Chondrocyte (in vitro differentiated cells): ENCODE data around the gene HSD17B8. TPM values are rescaled to one million over a fixed set of nuclear protein-coding genes. Genes with fewer than 3 reads are reported as not detected.

ENCODE experiments used
- DNase-seq: peaks from one replicate; pipeline ENCODE4 v3.0.0; 2021; ENCODE audit warnings: mixed read lengths, low spot score
- H3K27ac Mint-ChIP-seq: one replicate; pipeline ENCODE4 v1.8.0; 2021; ENCODE audit warnings: mild to moderate bottlenecking, moderate library complexity, mixed read lengths; ENCODE audit not compliant: unreplicated experiment
- H3K27me3 Mint-ChIP-seq: 2 replicates; pipeline ENCODE4 v1.8.0; 2021; ENCODE audit warnings: low read depth, mixed read lengths
- H3K36me3 Mint-ChIP-seq: 2 replicates; pipeline ENCODE4 v1.8.0; 2021; ENCODE audit warnings: low read depth, mixed read lengths
- H3K4me1 Mint-ChIP-seq: 2 replicates; pipeline ENCODE4 v1.8.0; 2021; ENCODE audit warnings: low read depth, mild to moderate bottlenecking, mixed read lengths
- H3K4me3 Mint-ChIP-seq: one replicate; pipeline ENCODE4 v1.8.0; 2021; ENCODE audit warnings: mild to moderate bottlenecking, moderate library complexity, mixed read lengths; ENCODE audit not compliant: unreplicated experiment
- H3K9me3 Mint-ChIP-seq: 2 replicates; pipeline ENCODE4 v1.8.0; 2021; ENCODE audit warnings: low read depth, mixed read lengths
- total RNA-seq: library from RNA; stranded (reverse); gene quantifications from 3 replicates; pipeline ENCODE4 v1.2.1, GENCODE V29; 2021
- TF ChIP-seq, protein P1 (sequence below): fragments of 200-600 bp; sonication (generic); IDR thresholded peaks from 2 replicates; pipeline ENCODE4 v1.5.0; 2021; ENCODE audit warnings: antibody characterized with exemption, mild to moderate bottlenecking, moderate library complexity

HSD17B8 gene
- total RNA-seq, 1 donor from 2014 or later: 0.60 TPM

DNA sequence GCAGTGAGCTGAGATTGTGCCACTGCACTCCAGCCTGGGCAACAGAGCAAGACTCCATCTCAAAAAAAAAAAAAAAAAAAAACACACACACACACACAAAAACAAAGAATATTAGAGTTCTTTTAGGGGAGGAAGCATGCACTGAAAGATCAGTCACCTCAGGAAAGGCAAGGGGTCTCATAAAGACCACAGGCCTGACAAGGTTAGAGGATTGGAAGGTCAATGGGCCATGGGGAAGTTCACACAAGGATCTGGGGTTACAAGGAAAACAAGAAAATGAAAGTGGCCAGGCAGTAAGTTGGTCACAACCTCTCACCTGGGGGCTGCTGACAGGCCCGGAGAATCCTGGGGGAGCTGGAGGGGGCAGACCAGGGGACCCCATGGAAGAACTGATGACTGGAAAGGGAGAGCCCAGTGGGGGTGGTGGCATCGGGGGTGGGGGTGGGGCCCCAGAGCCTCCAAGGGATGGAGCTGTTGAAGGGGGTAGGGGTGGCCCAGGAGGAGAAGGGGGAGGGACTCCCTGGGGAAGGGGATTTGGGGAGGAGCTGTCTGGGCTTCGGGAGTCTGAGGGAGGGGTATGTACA is 5.5 kb upstream of the HSD17B8 start:
- DNase-seq: no peak
- peak overlapping the region; percentile 99 for H3K4me3 Mint-ChIP-seq
- peaks cover 45% of the 10 kb centered on the region for H3K36me3 Mint-ChIP-seq
- TF ChIP-seq, protein P1, sequence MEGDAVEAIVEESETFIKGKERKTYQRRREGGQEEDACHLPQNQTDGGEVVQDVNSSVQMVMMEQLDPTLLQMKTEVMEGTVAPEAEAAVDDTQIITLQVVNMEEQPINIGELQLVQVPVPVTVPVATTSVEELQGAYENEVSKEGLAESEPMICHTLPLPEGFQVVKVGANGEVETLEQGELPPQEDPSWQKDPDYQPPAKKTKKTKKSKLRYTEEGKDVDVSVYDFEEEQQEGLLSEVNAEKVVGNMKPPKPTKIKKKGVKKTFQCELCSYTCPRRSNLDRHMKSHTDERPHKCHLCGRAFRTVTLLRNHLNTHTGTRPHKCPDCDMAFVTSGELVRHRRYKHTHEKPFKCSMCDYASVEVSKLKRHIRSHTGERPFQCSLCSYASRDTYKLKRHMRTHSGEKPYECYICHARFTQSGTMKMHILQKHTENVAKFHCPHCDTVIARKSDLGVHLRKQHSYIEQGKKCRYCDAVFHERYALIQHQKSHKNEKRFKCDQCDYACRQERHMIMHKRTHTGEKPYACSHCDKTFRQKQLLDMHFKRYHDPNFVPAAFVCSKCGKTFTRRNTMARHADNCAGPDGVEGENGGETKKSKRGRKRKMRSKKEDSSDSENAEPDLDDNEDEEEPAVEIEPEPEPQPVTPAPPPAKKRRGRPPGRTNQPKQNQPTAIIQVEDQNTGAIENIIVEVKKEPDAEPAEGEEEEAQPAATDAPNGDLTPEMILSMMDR: no peak
- no peaks in the 10 kb centered on the region for H3K9me3 Mint-ChIP-seq
- peak overlapping the region; percentile 69 for H3K27ac Mint-ChIP-seq
- H3K4me1 Mint-ChIP-seq: peaks cover 57% of the 10 kb centered on the region
- H3K27me3 Mint-ChIP-seq: no peaks in the 10 kb centered on the region

DNA sequence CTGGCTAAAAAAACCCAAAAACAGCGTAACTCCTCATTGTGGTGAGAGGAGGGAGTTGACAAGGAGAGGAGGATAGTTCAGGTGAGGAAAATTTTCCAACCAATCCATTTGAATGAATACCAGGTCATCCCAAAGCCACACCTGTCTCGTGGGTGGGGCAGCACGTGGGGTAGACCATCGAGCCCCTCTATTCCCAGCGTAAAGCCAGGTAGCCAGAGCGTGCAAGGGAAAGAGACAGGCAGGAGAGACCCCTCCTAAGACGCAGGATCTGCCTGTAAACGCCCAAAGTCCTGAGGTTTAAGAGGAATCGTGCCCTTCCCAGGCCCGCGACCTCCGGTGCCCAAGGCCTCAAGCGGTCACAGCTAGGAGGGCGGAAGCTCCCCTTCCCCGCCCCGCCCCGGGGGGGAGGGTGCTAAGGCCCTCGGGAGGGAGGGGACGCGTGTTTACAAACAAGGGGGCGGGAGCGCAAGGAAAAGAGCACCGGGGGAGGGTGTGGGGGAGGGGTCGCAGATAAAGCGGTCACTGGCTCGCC is 4.7 kb upstream of the HSD17B8 start:
- TF ChIP-seq, protein P1: peak; percentile 2
- Mint-ChIP-seq H3K36me3 (peaks cover 42% of the 10 kb centered on the region), H3K4me3 (peak overlapping the region; percentile 99), H3K27me3 (no peaks in the 10 kb centered on the region), H3K4me1 (peaks cover 61% of the 10 kb centered on the region), H3K9me3 (no peaks in the 10 kb centered on the region), H3K27ac (peak overlapping the region; percentile 69)
- DNase-seq: no peak

DNA sequence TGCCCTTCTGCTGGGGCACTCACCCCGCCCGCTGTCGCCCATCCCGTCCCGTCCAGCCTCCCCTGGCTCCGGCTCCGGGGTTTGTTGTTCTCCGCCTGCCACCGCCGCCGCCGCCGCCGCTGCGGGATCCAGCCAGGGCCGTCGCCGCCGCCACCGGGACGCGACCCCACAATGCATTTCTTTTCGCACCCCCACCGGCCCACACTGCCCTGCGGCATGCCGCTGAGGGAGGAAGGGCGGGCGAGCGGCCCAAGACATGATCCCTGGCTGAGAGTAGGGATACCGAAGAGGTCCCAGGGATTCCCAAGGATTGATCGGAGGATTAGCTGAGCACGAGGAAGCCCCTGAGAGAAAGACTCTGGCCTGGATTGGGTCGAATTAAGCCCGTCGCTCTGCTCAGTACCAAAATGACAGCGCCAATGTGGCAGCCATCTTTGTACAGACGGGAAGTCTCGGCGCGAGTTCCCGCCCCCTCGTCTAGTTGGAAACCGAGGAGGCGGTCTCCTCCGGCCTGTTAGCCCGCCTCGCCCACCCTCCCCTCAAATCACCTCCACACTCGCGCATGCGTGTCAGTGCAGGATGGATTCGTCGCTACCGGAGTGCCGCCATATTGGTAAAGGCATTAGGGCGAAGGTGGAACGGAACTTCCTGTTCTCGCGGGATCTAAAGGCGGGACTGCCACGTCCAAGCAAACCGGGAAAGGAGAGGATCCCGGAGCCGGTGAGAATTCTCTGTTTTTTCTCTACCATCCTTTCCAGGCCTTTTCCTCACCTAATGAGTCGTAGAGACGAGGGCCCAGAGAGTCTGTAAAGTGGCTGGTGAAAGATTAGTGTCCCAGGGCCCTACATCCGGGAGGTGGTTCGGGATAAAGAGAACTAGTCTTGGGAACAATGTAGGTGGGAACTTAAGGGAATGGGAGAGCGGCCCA is 4.0 kb upstream of the HSD17B8 start, which contains the start of the genes RXRB and SLC39A7:
Gene RXRB, minus strand, starts transcription at position 447 of the 928 bp plus-strand sequence. Its CDS starts 189 bp downstream, at position 258.
Gene SLC39A7, plus strand, starts transcription at position 649 of the 928 bp plus-strand sequence. CDS start 379 bp downstream, outside the sequence.
- Mint-ChIP-seq H3K4me3 (peak within 1 kb of the TSS; percentile 99), H3K27ac (peak within 1 kb of the TSS; percentile 100), H3K4me1 (peaks cover 68% of the 10 kb centered on the region), H3K27me3 (no peaks in the 10 kb centered on the region), H3K36me3 (peaks cover 34% of the 10 kb centered on the region), H3K9me3 (no peaks in the 10 kb centered on the region)
- peak; percentile 99 for DNase-seq
- TF ChIP-seq, protein P1: peak; percentile 5

DNA sequence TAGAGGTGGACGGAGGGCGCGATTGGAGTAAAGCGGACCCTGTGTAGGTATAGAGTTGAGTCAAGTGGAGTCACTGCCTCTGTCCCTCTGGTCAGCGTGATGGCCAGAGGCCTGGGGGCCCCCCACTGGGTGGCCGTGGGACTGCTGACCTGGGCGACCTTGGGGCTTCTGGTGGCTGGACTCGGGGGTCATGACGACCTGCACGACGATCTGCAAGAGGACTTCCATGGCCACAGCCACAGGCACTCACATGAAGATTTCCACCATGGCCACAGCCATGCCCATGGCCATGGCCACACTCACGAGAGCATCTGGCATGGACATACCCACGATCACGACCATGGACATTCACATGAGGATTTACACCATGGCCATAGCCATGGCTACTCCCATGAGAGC is 3.3 kb upstream of the HSD17B8 start:
- TF ChIP-seq, protein P1: peak; percentile 22
- no peak for DNase-seq
- Mint-ChIP-seq H3K27ac (peak overlapping the region; percentile 100), H3K4me1 (peaks cover 74% of the 10 kb centered on the region), H3K9me3 (no peaks in the 10 kb centered on the region), H3K36me3 (peaks cover 29% of the 10 kb centered on the region), H3K27me3 (no peaks in the 10 kb centered on the region), H3K4me3 (peak overlapping the region; percentile 99)

DNA sequence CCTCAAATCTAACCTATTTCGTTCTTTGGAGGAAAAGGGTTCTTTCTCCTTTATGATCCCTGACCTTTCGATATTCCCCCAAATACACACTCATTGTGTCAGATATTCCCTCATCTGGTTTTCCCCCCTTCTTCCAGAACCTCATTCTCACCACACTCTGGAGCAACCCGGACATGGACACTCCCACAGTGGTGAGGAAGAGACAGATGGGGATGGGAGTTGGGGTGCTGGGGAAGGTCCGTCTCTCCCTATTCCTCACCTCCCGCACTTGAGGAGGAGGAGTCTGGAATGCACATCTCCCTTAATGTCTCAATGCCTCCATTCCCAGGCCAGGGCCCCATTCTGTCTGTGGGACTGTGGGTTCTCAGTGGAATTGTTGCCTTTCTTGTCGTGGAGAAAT is 2.5 kb upstream of the HSD17B8 start:
- Mint-ChIP-seq H3K27me3 (no peaks in the 10 kb centered on the region), H3K9me3 (no peaks in the 10 kb centered on the region), H3K36me3 (peaks cover 26% of the 10 kb centered on the region), H3K4me3 (peak overlapping the region; percentile 99), H3K27ac (peak overlapping the region; percentile 100), H3K4me1 (peaks cover 82% of the 10 kb centered on the region)
- no peak for DNase-seq
- TF ChIP-seq, protein P1: no peak
